ENCODE results near the gene CAPN2.

Gene CAPN2

GRCh38 chr1:223707256-223708000 lies 4.9 kb upstream of the CAPN2 start:
- H2BK12ac ChIP-seq (ENCODE audit: low read length): no peak overlapping the region
- no peak overlapping the region for H2AK5ac ChIP-seq (ENCODE audit: low read depth, low read length)
- H2BK5ac ChIP-seq (ENCODE audit: low read length): no peak overlapping the region
- no peaks in the 10 kb centered on the region for H3K9me3 ChIP-seq (replicated peaks in 1 of 2; ENCODE audit: control insufficient read depth in 2 of 2, insufficient read depth in 1 of 2, low read depth in 1 of 2, low read length in 2 of 2)
- no peak overlapping the region for H3K14ac ChIP-seq (ENCODE audit: low read length)
- H2BK120ac ChIP-seq (ENCODE audit: low read depth, low read length): no peak overlapping the region
- no peak overlapping the region for H3K4ac ChIP-seq (ENCODE audit: low read length)
- H3K18ac ChIP-seq (ENCODE audit: low read length): no peak overlapping the region
- H2AFZ ChIP-seq (ENCODE audit: low read length): peak overlapping the region; percentile 63
- H3K4me2 ChIP-seq (ENCODE audit: insufficient read depth, low read length, poor library complexity, severe bottlenecking): no peak overlapping the region
- no peak overlapping the region for H3K4me3 ChIP-seq (ENCODE audit: low read length in 2 of 2)
- no peaks in the 10 kb centered on the region for H3K79me1 ChIP-seq (ENCODE audit: low read depth, low read length)
- H4K8ac ChIP-seq (ENCODE audit: low read depth, low read length): no peak overlapping the region
- no peak overlapping the region for H3K9ac ChIP-seq (ENCODE audit: low read depth, low read length, poor library complexity)
- WGBS, 2 donors (ENCODE audit: extremely low coverage in 2 of 2, insufficient read length in 2 of 2, insufficient replicate concordance in 1 of 2): no CpG with 5 or more reads among the region's 6 CpGs
- no peaks in the 10 kb centered on the region for H3K36me3 ChIP-seq (replicated peaks in 1 of 2; ENCODE audit: control insufficient read depth in 2 of 2, insufficient read depth in 2 of 2, low read length in 2 of 2)
- H3K4me1 ChIP-seq (ENCODE audit: control insufficient read depth in 2 of 2, insufficient read depth in 1 of 2, low read depth in 1 of 2, low read length in 2 of 2): peaks cover 3 to 16% of the 10 kb centered on the region in 2 donors
- no peaks in the 10 kb centered on the region for H3K27me3 ChIP-seq (ENCODE audit: control insufficient read depth in 3 of 3, insufficient read depth in 3 of 3, low read depth in 1 of 3, low read length in 3 of 3)
- H4K91ac ChIP-seq (ENCODE audit: low read depth, low read length, poor library complexity): no peak overlapping the region
- no peak overlapping the region for H3K23ac ChIP-seq (ENCODE audit: low read depth, low read length, poor library complexity)
- no peak overlapping the region for H3K27ac ChIP-seq (replicated peaks; ENCODE audit: low read length)
- DNase-seq (ENCODE audit: low spot score): no peak
- no peak overlapping the region for H2BK15ac ChIP-seq (ENCODE audit: low read length)

- peaks cover 3 to 13% of the 10 kb centered on the region in 2 donors for H3K4me1 ChIP-seq (ENCODE audit: control insufficient read depth in 2 of 2, insufficient read depth in 1 of 2, low read depth in 1 of 2, low read length in 2 of 2)
- no peak overlapping the region for H3K27ac ChIP-seq (replicated peaks; ENCODE audit: low read length)
- H2BK120ac ChIP-seq (ENCODE audit: low read depth, low read length): no peak overlapping the region
- no peaks in the 10 kb centered on the region for H3K27me3 ChIP-seq (ENCODE audit: control insufficient read depth in 3 of 3, insufficient read depth in 3 of 3, low read depth in 1 of 3, low read length in 3 of 3)
- H3K9me3 ChIP-seq (replicated peaks in 1 of 2; ENCODE audit: control insufficient read depth in 2 of 2, insufficient read depth in 1 of 2, low read depth in 1 of 2, low read length in 2 of 2): no peaks in the 10 kb centered on the region
- no peak for DNase-seq (ENCODE audit: low spot score)
- no peak overlapping the region for H3K9ac ChIP-seq (ENCODE audit: low read depth, low read length, poor library complexity)
- no peaks in the 10 kb centered on the region for H3K36me3 ChIP-seq (replicated peaks in 1 of 2; ENCODE audit: control insufficient read depth in 2 of 2, insufficient read depth in 2 of 2, low read length in 2 of 2)
- no peak overlapping the region for H3K18ac ChIP-seq (ENCODE audit: low read length)
- no peak overlapping the region for H3K4me3 ChIP-seq (ENCODE audit: low read length in 2 of 2)
- no peak overlapping the region for H4K8ac ChIP-seq (ENCODE audit: low read depth, low read length)
- H2AK5ac ChIP-seq (ENCODE audit: low read depth, low read length): no peak overlapping the region
- peak overlapping the region; percentile 63 for H2AFZ ChIP-seq (ENCODE audit: low read length)
- no peak overlapping the region for H2BK12ac ChIP-seq (ENCODE audit: low read length)
- no peak overlapping the region for H4K91ac ChIP-seq (ENCODE audit: low read depth, low read length, poor library complexity)
- H3K79me1 ChIP-seq (ENCODE audit: low read depth, low read length): no peaks in the 10 kb centered on the region
- no peak overlapping the region for H2BK5ac ChIP-seq (ENCODE audit: low read length)
- H3K23ac ChIP-seq (ENCODE audit: low read depth, low read length, poor library complexity): no peak overlapping the region
- no peak overlapping the region for H3K4me2 ChIP-seq (ENCODE audit: insufficient read depth, low read length, poor library complexity, severe bottlenecking)
- no CpG with 5 or more reads among the region's 5 CpGs for WGBS, 2 donors (ENCODE audit: extremely low coverage in 2 of 2, insufficient read length in 2 of 2, insufficient replicate concordance in 1 of 2)
- H3K4ac ChIP-seq (ENCODE audit: low read length): no peak overlapping the region
- no peak overlapping the region for H2BK15ac ChIP-seq (ENCODE audit: low read length)
- no peak overlapping the region for H3K14ac ChIP-seq (ENCODE audit: low read length)
Measured at GRCh38 chr1:223708001-223708359, 4.4 kb upstream of the CAPN2 start.

GRCh38 chr1:223708651-223709268 lies 3.6 kb upstream of the CAPN2 start:
- Histone ChIP-seq H2BK12ac (ENCODE audit: low read length) (no peak overlapping the region), H3K23ac (ENCODE audit: low read depth, low read length, poor library complexity) (no peak overlapping the region), H4K8ac (ENCODE audit: low read depth, low read length) (no peak overlapping the region), H2BK120ac (ENCODE audit: low read depth, low read length) (no peak overlapping the region), H3K27me3 (ENCODE audit: control insufficient read depth in 3 of 3, insufficient read depth in 3 of 3, low read depth in 1 of 3, low read length in 3 of 3) (no peaks in the 10 kb centered on the region), H3K9ac (ENCODE audit: low read depth, low read length, poor library complexity) (no peak overlapping the region), H3K4me3 (ENCODE audit: low read length in 2 of 2) (no peak overlapping the region), H3K4ac (ENCODE audit: low read length) (no peak overlapping the region), H3K36me3 (replicated peaks in 1 of 2; ENCODE audit: control insufficient read depth in 2 of 2, insufficient read depth in 2 of 2, low read length in 2 of 2) (no peaks in the 10 kb centered on the region), H2AFZ (ENCODE audit: low read length) (no peak overlapping the region), H2BK15ac (ENCODE audit: low read length) (no peak overlapping the region), H3K27ac (replicated peaks; ENCODE audit: low read length) (no peak overlapping the region), H2AK5ac (ENCODE audit: low read depth, low read length) (no peak overlapping the region), H2BK5ac (ENCODE audit: low read length) (no peak overlapping the region), H3K4me2 (ENCODE audit: insufficient read depth, low read length, poor library complexity, severe bottlenecking) (no peak overlapping the region), H3K4me1 (ENCODE audit: control insufficient read depth in 2 of 2, insufficient read depth in 1 of 2, low read depth in 1 of 2, low read length in 2 of 2) (peaks cover 6 to 16% of the 10 kb centered on the region in 2 donors), H4K91ac (ENCODE audit: low read depth, low read length, poor library complexity) (no peak overlapping the region), H3K9me3 (replicated peaks in 1 of 2; ENCODE audit: control insufficient read depth in 2 of 2, insufficient read depth in 1 of 2, low read depth in 1 of 2, low read length in 2 of 2) (no peaks in the 10 kb centered on the region), H3K79me1 (ENCODE audit: low read depth, low read length) (no peaks in the 10 kb centered on the region), H3K14ac (ENCODE audit: low read length) (no peak overlapping the region), H3K18ac (ENCODE audit: low read length) (no peak overlapping the region)
- no CpG with 5 or more reads among the region's 3 CpGs for WGBS, 2 donors (ENCODE audit: extremely low coverage in 2 of 2, insufficient read length in 2 of 2, insufficient replicate concordance in 1 of 2)
- no peak for DNase-seq (ENCODE audit: low spot score)

- peaks cover 8 to 19% of the 10 kb centered on the region in 2 donors for H3K4me1 ChIP-seq (ENCODE audit: control insufficient read depth in 2 of 2, insufficient read depth in 1 of 2, low read depth in 1 of 2, low read length in 2 of 2)
- H3K4me2 ChIP-seq (ENCODE audit: insufficient read depth, low read length, poor library complexity, severe bottlenecking): no peak overlapping the region
- no peaks in the 10 kb centered on the region for H3K79me1 ChIP-seq (ENCODE audit: low read depth, low read length)
- H3K36me3 ChIP-seq (replicated peaks in 1 of 2; ENCODE audit: control insufficient read depth in 2 of 2, insufficient read depth in 2 of 2, low read length in 2 of 2): peaks cover 0 to 5% of the 10 kb centered on the region in 2 donors
- H3K27ac ChIP-seq (replicated peaks; ENCODE audit: low read length): no peak overlapping the region
- no peak overlapping the region for H2AK5ac ChIP-seq (ENCODE audit: low read depth, low read length)
- H3K9me3 ChIP-seq (replicated peaks in 1 of 2; ENCODE audit: control insufficient read depth in 2 of 2, insufficient read depth in 1 of 2, low read depth in 1 of 2, low read length in 2 of 2): no peaks in the 10 kb centered on the region
- H2BK120ac ChIP-seq (ENCODE audit: low read depth, low read length): no peak overlapping the region
- no peak overlapping the region for H3K18ac ChIP-seq (ENCODE audit: low read length)
- H3K14ac ChIP-seq (ENCODE audit: low read length): no peak overlapping the region
- H2BK15ac ChIP-seq (ENCODE audit: low read length): no peak overlapping the region
- H3K27me3 ChIP-seq (ENCODE audit: control insufficient read depth in 3 of 3, insufficient read depth in 3 of 3, low read depth in 1 of 3, low read length in 3 of 3): no peaks in the 10 kb centered on the region
- H2BK5ac ChIP-seq (ENCODE audit: low read length): no peak overlapping the region
- WGBS, 2 donors (ENCODE audit: extremely low coverage in 2 of 2, insufficient read length in 2 of 2, insufficient replicate concordance in 1 of 2): no CpG with 5 or more reads among the region's 3 CpGs
- no peak overlapping the region for H3K9ac ChIP-seq (ENCODE audit: low read depth, low read length, poor library complexity)
- H3K4me3 ChIP-seq (ENCODE audit: low read length in 2 of 2): no peak overlapping the region
- no peak overlapping the region for H3K4ac ChIP-seq (ENCODE audit: low read length)
- DNase-seq (ENCODE audit: low spot score): no peak
- H4K8ac ChIP-seq (ENCODE audit: low read depth, low read length): no peak overlapping the region
- no peak overlapping the region for H2BK12ac ChIP-seq (ENCODE audit: low read length)
- no peak overlapping the region for H2AFZ ChIP-seq (ENCODE audit: low read length)
- H3K23ac ChIP-seq (ENCODE audit: low read depth, low read length, poor library complexity): no peak overlapping the region
- H4K91ac ChIP-seq (ENCODE audit: low read depth, low read length, poor library complexity): no peak overlapping the region
Measured at GRCh38 chr1:223709598-223709997, 2.7 kb upstream of the CAPN2 start.

Measured in neuronal stem cell (in vitro differentiated cells).